GM13977 (cell line): ENCODE measurements around the gene ACADSB.

ENCODE experiments used
- DNase-seq: peaks from one replicate; pipeline ENCODE4 v3.0.0; 2012; ENCODE audit warnings: low spot score
- CTCF ChIP-seq: IDR thresholded peaks from 2 replicates; pipeline ENCODE4 v1.5.1; 2012; ENCODE audit warnings: mild to moderate bottlenecking, control low read depth; ENCODE audit not compliant: insufficient read depth; ENCODE audit errors: extremely low read depth, missing control alignments
- in situ Hi-C: fragments of 300-500 bp; cut with MboI; formaldehyde crosslinking; loops from one replicate; pipeline ENCODE4 v1.12.0; 2022; ENCODE audit warnings: low sequenced_read_pairs, low pct_unique_long_range_greater_than_20kb, mixed read lengths, inconsistent platforms; ENCODE audit not compliant: unreplicated experiment

ACADSB gene

GRCh38 chr10:123035467-123036086 lies 26.8 kb downstream of the ACADSB start:
- in situ Hi-C loops, result no loop called here
- no peak for TF ChIP-seq CTCF
- DNase-seq, result no peak

GRCh38 chr10:123038782-123039631 lies 30.2 kb downstream of the ACADSB start:
- no peak for TF ChIP-seq CTCF
- in situ Hi-C loops, result no loop called here
- no peak for DNase-seq

GRCh38 chr10:123039632-123039930 lies 30.8 kb downstream of the ACADSB start:
- no peak for DNase-seq
- TF ChIP-seq CTCF, result no peak
- in situ Hi-C loops, result no loop called here

- DNase-seq, result no peak
- peak; percentile 13 for TF ChIP-seq CTCF
- in situ Hi-C loops, result loop anchor here (10.0 kb wide), 1 partner anchor 522 kb away; no protein-coding TSS in a partner anchor
Observed at GRCh38 chr10:123042708-123043408, 34.1 kb downstream of the ACADSB start.

- DNase-seq, result peak; percentile 68
- in situ Hi-C loops, result loop anchor here (10.0 kb wide), 1 partner anchor 521 kb away; no protein-coding TSS in a partner anchor
- TF ChIP-seq CTCF, result peak; percentile 74
Observed at GRCh38 chr10:123043409-123043925, 34.7 kb downstream of the ACADSB start.

- peak; percentile 13 for TF ChIP-seq CTCF
- in situ Hi-C loops, result loop anchor here (10.0 kb wide), 1 partner anchor 520 kb away; no protein-coding TSS in a partner anchor
- DNase-seq, result no peak
Observed at GRCh38 chr10:123044391-123044790, 35.6 kb downstream of the ACADSB start.
